ENCODE measurements around the gene LBH. TPM values are rescaled to one million over a fixed set of nuclear protein-coding genes. Genes with fewer than 3 reads are reported as not detected.

Gene LBH
- total RNA-seq: 219 and 337 TPM in 2 replicates

DNA sequence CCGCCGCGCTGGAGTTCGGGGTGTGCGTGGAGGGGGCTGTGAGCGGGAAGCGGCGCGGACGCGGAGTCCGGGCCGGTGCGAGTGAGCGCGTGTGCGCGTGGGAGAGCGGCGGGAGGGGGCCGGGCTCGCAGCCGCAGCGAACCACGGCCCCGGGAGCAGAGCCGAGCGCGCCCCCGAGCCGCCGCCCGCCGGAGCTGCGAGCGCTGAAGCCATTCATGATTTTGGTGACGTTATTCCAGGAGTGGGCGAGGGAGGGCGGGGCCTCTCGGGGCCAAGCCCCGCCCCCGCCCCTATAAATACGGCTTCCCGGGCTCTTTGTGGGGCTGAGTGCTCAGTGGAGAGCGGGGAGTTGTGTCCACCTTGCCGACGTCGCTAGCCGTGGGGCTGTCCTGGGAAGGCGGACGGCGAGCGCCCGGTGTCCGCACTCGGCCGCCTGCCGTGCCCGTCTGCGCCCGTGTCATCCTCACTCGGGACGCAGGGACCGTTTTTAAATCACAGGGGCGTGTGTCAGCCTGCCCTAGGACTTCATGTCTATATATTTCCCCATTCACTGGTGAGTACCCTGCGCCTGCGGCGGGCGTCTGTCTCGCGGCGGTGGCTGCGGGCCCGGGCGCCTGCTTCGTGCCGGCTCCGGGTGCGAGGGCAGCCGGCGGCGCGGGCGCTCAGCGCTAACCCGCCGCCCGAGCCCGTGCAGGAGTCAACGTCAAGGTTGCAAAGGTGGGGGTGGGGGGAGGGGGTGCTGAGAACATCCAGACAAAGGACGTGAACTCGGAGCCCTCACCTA, at the start of gene LBH:
TSS of gene LBH (plus strand) at position 323 of the 784 bp plus-strand sequence. CDS start at position 528, 205 bp downstream.

Other genes with a start within 250 kb of the LBH start
- 94.2 and 127 TPM in 2 replicates for gene YPEL5, start 84.5 kb upstream of the LBH start, total RNA-seq
- 10.7 and 12.7 TPM in 2 replicates for gene LCLAT1, start 215.7 kb downstream of the LBH start, total RNA-seq